ENCODE measurements around the gene MIR17HG.

MIR17HG gene

DNA sequence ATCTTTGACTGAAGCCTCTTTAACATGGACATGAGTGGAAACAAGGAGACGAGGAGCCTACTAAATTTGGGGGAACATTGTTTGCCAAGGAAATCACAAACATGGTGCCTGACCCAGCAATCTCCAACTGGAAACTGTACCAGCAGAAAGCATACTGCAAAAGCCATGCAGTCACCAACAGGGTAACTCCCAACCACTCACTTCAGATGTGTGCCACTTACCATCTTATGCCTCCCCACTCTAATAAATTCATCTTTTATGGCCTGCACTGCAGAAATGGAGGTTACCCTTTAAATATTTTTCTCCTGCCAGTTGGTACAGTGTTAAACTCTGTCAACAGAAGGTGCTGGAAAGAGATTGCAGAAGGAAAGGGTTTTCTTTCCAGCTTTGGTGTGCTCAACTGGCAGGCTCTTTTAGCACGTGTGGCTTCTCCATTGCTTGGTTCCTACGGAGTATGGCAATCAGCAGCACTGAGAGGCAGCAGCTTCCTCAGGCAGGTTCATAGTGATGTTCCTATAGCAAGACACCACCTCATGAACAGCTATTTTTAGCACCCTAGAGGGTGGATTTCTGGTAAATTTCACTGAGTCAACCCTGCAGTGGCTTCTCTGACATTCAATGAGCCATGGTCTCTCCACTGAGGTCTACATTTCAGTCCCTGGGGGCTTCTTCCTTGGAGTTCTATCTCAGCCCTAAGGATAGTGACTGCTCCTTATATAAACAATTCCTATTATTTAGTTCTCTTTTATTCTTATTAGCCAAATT lies 21.4 kb downstream of the MIR17HG start:
- Histone ChIP-seq H3K36me3 (replicated peaks) (no peaks in the 10 kb centered on the region), H3K9me3 (no peaks in the 10 kb centered on the region), H3K27me3 (ENCODE audit: low read depth) (no peaks in the 10 kb centered on the region), H3K4me1 (peaks cover 20% of the 10 kb centered on the region), H3K4me3 (no peak overlapping the region)
- DNase-seq (ENCODE audit: low spot score in 2 of 2): no peak
- in situ Hi-C loops (cut with MboI; ENCODE audit: low sequenced_read_pairs): no loop called here

DNA sequence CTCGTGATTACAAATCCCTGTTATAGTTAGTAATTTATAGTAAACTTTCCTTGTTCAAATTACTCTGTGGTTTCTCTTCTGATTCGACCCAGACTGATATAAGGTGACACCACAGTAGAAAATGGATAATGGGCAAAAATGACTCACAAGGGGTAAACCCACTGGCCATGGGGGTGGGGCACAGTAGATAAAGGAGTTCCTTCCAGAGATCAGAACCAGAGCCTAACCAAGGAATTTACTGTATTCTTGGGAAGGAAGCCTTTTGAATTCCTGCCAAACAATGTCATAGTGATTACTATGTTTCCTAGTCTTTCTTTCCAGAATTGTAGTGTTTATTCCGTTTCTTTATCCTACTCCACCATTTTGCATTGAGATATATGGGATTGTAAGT lies 21.9 kb downstream of the MIR17HG start:
- Histone ChIP-seq H3K9me3 (no peaks in the 10 kb centered on the region), H3K27me3 (ENCODE audit: low read depth) (no peaks in the 10 kb centered on the region), H3K36me3 (replicated peaks) (no peaks in the 10 kb centered on the region), H3K4me1 (peaks cover 20% of the 10 kb centered on the region), H3K4me3 (no peak overlapping the region)
- in situ Hi-C loops (cut with MboI; ENCODE audit: low sequenced_read_pairs): no loop called here
- DNase-seq (ENCODE audit: low spot score in 2 of 2): peak in 1 of 2 experiments; percentile 32

DNA sequence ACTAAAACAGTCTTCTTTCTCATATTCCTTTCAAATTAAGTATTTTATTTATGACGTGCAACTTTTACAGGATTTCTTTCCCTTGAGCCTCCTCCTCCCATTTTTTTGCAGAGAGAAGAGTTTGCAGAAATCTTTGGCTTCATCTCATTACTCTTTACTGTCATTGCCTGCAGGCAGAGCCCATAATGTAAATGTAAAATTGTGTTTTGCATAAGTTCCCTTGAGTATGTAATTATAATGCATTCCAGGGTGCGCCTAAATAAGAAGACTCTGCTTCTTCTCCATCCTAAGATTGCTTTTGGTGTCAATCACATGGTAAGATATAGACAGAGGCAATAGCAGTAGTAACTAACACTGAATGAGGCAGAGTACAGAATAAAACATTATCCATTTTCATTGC lies 23.0 kb downstream of the MIR17HG start:
- Histone ChIP-seq H3K27me3 (ENCODE audit: low read depth) (no peaks in the 10 kb centered on the region), H3K9me3 (no peaks in the 10 kb centered on the region), H3K4me3 (no peak overlapping the region), H3K36me3 (replicated peaks) (no peaks in the 10 kb centered on the region), H3K4me1 (peaks cover 20% of the 10 kb centered on the region)
- peak in 1 of 2 experiments; percentile 62 for DNase-seq (ENCODE audit: low spot score in 2 of 2)
- in situ Hi-C loops (cut with MboI; ENCODE audit: low sequenced_read_pairs): no loop called here

DNA sequence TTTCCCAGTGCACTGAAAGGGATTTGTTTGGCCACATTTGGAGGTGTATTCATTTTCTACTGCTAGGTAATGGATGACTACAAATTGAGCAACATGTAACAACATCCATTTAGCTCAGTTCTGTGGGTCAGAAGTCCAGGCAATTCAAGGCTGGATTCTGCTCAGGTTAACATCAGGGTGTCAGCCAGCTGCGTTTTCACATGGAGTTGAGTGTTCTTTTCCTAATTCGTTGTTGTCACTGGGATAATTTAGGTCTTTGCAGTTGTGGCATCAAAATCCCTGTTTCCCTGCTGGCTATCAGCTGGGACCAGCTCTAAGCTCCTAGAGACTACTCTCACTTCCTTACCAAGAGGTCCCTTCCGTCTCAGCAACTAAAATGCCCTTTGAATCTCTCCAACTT lies 25.4 kb downstream of the MIR17HG start:
- Histone ChIP-seq H3K4me3 (no peak overlapping the region), H3K27me3 (ENCODE audit: low read depth) (no peaks in the 10 kb centered on the region), H3K9me3 (no peaks in the 10 kb centered on the region), H3K4me1 (peaks cover 20% of the 10 kb centered on the region), H3K36me3 (replicated peaks) (no peaks in the 10 kb centered on the region)
- DNase-seq (ENCODE audit: low spot score in 2 of 2): no peak
- in situ Hi-C loops (cut with MboI; ENCODE audit: low sequenced_read_pairs): no loop called here

DNA sequence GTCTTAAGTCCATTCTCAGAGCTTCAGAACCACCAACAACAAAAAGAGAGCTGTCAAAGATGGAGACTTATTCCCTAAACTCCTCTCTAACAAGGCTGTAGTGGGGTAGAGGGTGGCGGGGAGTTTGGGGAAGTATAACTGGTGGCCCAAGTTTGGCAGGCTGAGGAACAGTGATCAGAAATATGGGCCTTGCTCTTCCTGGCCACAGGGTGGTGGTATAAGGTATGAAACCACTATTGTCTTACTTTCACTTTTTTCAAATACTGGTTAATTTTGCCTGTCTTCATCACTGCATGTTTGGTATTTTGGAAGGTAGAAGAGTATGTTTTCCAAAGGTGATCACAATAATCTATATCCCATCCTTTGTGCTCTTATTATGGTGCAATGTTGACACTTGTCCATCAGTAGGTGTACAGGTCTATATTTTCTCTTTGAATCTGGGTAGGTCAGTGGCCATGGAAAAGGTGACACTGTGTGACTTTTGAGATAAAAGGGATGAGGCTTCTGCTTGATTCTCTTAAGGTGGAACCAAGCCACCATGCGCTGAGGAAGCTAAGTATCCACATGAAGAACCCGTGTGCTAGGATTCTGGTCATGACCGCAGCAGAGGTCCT lies 27.7 kb downstream of the MIR17HG start:
- Histone ChIP-seq H3K27me3 (ENCODE audit: low read depth) (no peaks in the 10 kb centered on the region), H3K4me3 (no peak overlapping the region), H3K36me3 (replicated peaks) (no peaks in the 10 kb centered on the region), H3K9me3 (no peaks in the 10 kb centered on the region), H3K4me1 (peaks cover 8% of the 10 kb centered on the region)
- no peak for DNase-seq (ENCODE audit: low spot score in 2 of 2)
- in situ Hi-C loops (cut with MboI; ENCODE audit: low sequenced_read_pairs): loop anchor here (25.0 kb wide), 1 partner anchor 337 kb away; no protein-coding TSS in a partner anchor

DNA sequence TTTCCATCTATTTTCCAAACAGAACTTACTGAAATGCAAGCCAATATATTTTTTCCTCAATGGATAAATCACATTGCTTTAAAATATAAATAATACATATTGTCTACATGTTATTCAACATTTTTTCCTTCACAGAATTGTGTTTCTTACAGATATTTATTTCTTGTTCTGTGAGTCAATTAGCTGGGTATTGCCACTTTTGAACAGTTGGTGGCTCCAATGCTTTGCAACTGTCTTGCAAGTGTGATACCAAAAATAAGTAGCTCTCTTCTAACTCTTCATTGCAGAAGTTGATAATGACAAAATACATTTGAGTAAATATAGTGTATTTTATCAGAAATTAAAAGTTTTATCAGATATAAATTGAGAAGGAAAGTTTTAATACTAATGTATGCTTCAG lies 33.9 kb downstream of the MIR17HG start:
- H3K4me3 ChIP-seq: no peak overlapping the region
- no peaks in the 10 kb centered on the region for H3K36me3 ChIP-seq (replicated peaks)
- H3K27me3 ChIP-seq (ENCODE audit: low read depth): peaks cover 5% of the 10 kb centered on the region
- no peaks in the 10 kb centered on the region for H3K9me3 ChIP-seq
- in situ Hi-C loops (cut with MboI; ENCODE audit: low sequenced_read_pairs): loop anchor here (25.0 kb wide), 1 partner anchor 331 kb away; no protein-coding TSS in a partner anchor
- DNase-seq (ENCODE audit: low spot score in 2 of 2): no peak
- no peaks in the 10 kb centered on the region for H3K4me1 ChIP-seq

DNA sequence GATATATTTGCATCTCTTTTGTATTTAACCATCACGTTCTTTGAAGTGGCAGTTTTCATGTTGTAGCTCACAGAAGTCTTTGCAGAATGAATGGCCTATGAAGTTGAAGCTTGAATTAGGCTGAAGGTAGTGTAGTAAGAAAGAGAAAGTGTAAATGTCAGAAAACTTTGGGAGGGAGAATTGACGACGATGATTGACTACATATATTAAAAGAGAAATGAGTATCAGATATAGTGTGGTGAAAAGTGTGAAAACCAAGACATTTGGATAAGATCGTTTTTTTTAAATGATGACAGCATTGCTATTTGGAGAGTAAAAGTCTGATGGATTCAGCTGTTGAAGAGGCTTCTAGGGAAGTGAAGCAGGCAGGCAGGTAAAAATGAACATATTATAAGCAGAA lies 36.3 kb downstream of the MIR17HG start:
- no peak for DNase-seq (ENCODE audit: low spot score in 2 of 2)
- no peak overlapping the region for H3K4me3 ChIP-seq
- H3K27me3 ChIP-seq (ENCODE audit: low read depth): peaks cover 5% of the 10 kb centered on the region
- in situ Hi-C loops (cut with MboI; ENCODE audit: low sequenced_read_pairs): loop anchor here (25.0 kb wide), 1 partner anchor 328 kb away; no protein-coding TSS in a partner anchor
- H3K9me3 ChIP-seq: no peaks in the 10 kb centered on the region
- no peaks in the 10 kb centered on the region for H3K4me1 ChIP-seq
- H3K36me3 ChIP-seq (replicated peaks): no peaks in the 10 kb centered on the region

DNA sequence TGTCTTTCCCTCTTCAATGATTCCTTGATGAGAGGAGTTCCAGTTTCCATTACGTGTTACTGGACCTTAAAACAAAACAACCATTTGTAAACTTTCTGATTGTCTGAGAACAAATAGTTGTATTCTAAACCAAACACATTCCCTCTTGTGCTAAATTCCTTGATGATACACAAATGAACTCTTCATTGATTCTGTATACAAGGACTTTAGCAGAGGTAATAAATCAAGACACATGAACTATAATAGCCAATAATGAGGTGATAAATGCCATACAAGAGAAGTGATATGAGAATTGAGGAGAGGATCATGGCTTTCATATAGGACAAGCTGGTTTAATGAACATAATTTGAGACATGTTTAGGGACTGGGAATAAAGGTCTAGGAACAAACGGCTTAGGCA lies 37.4 kb downstream of the MIR17HG start:
- DNase-seq (ENCODE audit: low spot score in 2 of 2): no peak
- H3K9me3 ChIP-seq: no peaks in the 10 kb centered on the region
- no peaks in the 10 kb centered on the region for H3K4me1 ChIP-seq
- H3K36me3 ChIP-seq (replicated peaks): no peaks in the 10 kb centered on the region
- no peak overlapping the region for H3K4me3 ChIP-seq
- in situ Hi-C loops (cut with MboI; ENCODE audit: low sequenced_read_pairs): loop anchor here (25.0 kb wide), 1 partner anchor 327 kb away; no protein-coding TSS in a partner anchor
- peaks cover 5% of the 10 kb centered on the region for H3K27me3 ChIP-seq (ENCODE audit: low read depth)

DNA sequence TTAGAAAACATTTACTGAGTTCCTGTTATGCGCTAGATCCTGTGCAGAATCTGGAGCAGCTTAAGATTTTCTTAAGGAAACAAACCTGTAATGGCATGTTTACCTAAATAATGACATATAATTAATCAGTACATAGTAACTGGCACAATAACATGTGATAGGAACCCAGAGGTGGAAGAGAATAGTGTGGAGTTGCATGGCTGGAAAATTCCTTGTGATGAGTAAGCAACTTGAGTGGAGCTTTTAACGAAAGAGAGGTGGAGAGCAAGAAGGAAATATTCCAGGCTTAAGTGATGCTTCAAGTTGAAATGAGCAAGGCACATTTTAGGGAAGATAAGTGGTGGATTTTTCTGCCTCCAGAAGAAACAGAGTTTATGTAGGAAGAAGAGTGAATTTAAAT lies 41.7 kb downstream of the MIR17HG start:
- Histone ChIP-seq H3K27me3 (ENCODE audit: low read depth) (peaks cover 18% of the 10 kb centered on the region; the same call in 1 of the 2 replicates), H3K36me3 (replicated peaks) (no peaks in the 10 kb centered on the region), H3K9me3 (no peaks in the 10 kb centered on the region), H3K4me3 (no peak overlapping the region), H3K4me1 (no peaks in the 10 kb centered on the region)
- no peak for DNase-seq (ENCODE audit: low spot score in 2 of 2)
- in situ Hi-C loops (cut with MboI; ENCODE audit: low sequenced_read_pairs): loop anchor here (25.0 kb wide), 1 partner anchor 323 kb away; no protein-coding TSS in a partner anchor

DNA sequence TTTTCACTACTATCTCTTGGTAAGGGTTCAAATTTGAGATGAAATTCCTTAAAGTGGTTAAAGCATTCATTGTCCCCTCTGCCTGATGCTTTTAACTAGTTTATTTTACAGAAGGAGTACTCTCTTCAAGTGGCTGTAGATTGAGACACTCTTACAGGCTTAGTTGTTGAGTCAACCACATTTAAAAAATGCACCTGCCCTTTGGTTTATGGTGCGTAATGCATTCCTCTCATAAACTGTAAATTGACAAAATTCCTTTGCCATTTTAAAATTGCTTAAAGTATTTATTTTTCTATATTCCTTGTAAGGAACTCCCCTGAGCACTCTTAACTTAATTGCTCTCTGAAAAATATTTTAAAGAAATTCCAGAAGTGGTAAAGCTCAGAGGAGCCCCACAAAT lies 50.1 kb downstream of the MIR17HG start:
- Histone ChIP-seq H3K4me3 (no peak overlapping the region), H3K4me1 (no peaks in the 10 kb centered on the region), H3K36me3 (replicated peaks) (no peaks in the 10 kb centered on the region), H3K27me3 (ENCODE audit: low read depth) (peaks cover 46% of the 10 kb centered on the region), H3K9me3 (no peaks in the 10 kb centered on the region)
- DNase-seq (ENCODE audit: low spot score in 2 of 2): no peak
- in situ Hi-C loops (cut with MboI; ENCODE audit: low sequenced_read_pairs): loop anchor here (25.0 kb wide), 1 partner anchor 315 kb away; no protein-coding TSS in a partner anchor

DNA sequence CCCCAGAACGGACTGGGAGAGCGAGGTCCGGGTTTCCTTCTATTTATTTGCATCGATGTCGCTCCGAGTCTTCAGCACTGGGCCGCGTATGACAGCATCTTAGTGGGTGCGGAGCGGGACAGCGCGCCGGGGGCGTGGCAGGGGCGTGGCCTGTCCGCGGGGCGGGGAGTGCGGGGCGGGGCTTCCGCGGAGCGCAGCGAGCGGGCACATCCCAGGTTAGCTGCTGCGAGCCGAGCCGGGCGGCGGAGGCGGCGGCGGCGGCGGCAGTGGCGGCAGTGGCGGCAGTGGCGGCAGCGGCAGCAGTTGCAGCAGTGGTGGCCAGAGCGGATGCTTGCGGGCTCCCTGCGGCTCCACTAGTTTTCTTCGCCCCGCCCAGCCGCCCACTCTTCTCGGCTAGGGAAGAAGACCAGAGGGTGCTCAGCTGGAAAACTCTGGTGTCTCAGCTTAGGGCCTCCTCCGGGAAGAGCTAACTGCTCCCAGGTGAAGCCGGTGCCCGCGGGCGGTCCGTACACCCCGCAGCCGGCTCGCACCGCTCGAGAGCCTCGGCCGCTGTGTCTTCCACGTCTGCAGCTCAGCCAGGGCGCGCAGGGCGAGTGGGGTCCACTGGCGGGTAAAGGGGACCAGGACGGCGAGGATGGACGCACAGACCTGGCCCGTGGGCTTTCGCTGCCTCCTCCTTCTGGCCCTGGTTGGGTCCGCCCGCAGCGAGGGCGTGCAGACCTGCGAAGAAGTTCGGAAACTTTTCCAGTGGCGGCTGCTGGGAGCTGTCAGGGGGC lies 51.1 kb downstream of the MIR17HG start, which contains the start of gene GPC5:
GPC5 (plus strand) TSS at position 209 of the 776 bp plus-strand sequence.
- Histone ChIP-seq H3K9me3 (no peaks in the 10 kb centered on the region), H3K27me3 (ENCODE audit: low read depth) (peaks cover 42% of the 10 kb centered on the region), H3K4me3 (peak within 1 kb of the TSS; percentile 38), H3K4me1 (no peaks in the 10 kb centered on the region), H3K36me3 (replicated peaks) (no peaks in the 10 kb centered on the region)
- DNase-seq (ENCODE audit: low spot score in 2 of 2): peak; percentile 76 to 84
- in situ Hi-C loops (cut with MboI; ENCODE audit: low sequenced_read_pairs): loop anchor here (25.0 kb wide), 1 partner anchor 314 kb away; no protein-coding TSS in a partner anchor

DNA sequence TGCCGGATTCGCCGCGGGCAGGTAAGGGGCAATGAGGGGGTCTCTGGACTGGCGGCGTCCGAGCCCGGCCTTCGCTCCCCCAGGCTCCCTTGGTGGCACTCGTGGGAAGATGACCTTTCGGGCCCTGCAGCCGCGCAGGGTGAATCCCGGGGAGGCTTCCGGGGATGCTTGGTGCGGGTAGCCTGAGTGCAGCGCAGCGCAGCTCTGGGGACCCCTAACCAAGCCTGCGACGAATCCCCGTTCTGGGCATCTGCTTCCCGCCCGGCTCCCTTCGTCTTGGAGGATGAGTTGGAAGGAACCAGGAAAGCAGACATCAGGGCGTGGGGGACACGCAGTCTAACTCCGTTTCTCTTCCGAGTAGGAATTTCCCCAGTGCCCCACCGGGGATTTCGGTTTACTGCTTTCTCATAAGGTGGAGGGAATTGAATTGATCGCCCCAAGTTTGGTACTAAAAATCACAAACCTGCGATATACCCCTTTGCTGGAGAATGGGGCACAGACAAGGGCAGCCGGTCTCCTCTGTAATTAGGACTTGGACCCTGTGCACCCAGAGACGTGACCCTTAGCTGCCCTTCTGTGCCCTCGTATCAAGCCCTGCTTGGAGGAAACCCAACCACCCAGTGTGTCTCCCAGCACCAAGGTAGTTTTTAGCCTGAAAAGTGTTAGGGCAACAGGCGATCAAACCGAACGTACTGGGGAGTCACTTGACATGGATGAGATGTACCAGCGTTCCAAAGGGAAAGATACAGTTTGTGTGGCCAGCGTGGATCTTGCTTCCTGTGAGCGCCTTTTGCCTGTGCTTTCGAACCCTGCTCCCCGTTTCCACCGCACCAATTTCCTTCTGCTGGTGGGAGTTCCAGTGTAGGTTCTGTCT lies 51.9 kb downstream of the MIR17HG start:
- DNase-seq (ENCODE audit: low spot score in 2 of 2): no peak
- H3K27me3 ChIP-seq (ENCODE audit: low read depth): peaks cover 43% of the 10 kb centered on the region
- peak overlapping the region; percentile 38 for H3K4me3 ChIP-seq
- no peaks in the 10 kb centered on the region for H3K36me3 ChIP-seq (replicated peaks)
- H3K4me1 ChIP-seq: no peaks in the 10 kb centered on the region
- H3K9me3 ChIP-seq: no peaks in the 10 kb centered on the region
- in situ Hi-C loops (cut with MboI; ENCODE audit: low sequenced_read_pairs): loop anchor here (25.0 kb wide), 1 partner anchor 313 kb away; no protein-coding TSS in a partner anchor

DNA sequence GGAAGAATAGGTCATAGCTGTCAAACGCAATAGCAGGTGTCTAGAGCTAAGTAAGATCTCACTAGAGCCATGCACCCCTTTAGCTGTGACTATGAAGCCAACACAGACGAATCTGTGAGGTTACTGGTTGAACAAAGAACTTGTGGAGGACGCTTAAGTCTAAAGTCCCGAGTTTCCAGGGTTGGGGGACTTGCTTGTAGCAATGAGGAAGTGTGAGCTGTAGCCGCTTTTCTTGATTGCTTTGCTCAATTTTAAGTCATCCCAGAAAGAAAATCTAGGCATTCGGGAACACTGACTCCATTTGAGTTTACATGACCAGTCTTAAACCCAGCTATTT lies 52.5 kb downstream of the MIR17HG start:
- Histone ChIP-seq H3K27me3 (ENCODE audit: low read depth) (peaks cover 44% of the 10 kb centered on the region), H3K4me1 (no peaks in the 10 kb centered on the region), H3K9me3 (no peaks in the 10 kb centered on the region), H3K4me3 (no peak overlapping the region), H3K36me3 (replicated peaks) (no peaks in the 10 kb centered on the region)
- DNase-seq (ENCODE audit: low spot score in 2 of 2): no peak
- in situ Hi-C loops (cut with MboI; ENCODE audit: low sequenced_read_pairs): no loop called here

All from HAP-1 (cell line).